VCaP (cell line): ENCODE measurements around the gene MICU1.
A peak's percentile ranks its signal among the peaks of the same experiment; 100 is the strongest.
"Not testable (repeated sequence)": the region's sequence is repeated elsewhere in the genome, so short reads cannot be mapped to it uniquely, and the experiment has no call there.

ENCODE experiments used
- H3K27ac ChIP-seq: fragments of 450-650 bp; 2 replicates; pipeline ENCODE4 v1.5.1; 2017
- TF ChIP-seq, protein P1 (sequence below): fragments of 450-650 bp; conservative IDR thresholded peaks from 2 replicates; pipeline ENCODE4 v1.5.1; 2017; ENCODE audit warnings: mild to moderate bottlenecking, moderate library complexity

The MICU1 gene

DNA sequence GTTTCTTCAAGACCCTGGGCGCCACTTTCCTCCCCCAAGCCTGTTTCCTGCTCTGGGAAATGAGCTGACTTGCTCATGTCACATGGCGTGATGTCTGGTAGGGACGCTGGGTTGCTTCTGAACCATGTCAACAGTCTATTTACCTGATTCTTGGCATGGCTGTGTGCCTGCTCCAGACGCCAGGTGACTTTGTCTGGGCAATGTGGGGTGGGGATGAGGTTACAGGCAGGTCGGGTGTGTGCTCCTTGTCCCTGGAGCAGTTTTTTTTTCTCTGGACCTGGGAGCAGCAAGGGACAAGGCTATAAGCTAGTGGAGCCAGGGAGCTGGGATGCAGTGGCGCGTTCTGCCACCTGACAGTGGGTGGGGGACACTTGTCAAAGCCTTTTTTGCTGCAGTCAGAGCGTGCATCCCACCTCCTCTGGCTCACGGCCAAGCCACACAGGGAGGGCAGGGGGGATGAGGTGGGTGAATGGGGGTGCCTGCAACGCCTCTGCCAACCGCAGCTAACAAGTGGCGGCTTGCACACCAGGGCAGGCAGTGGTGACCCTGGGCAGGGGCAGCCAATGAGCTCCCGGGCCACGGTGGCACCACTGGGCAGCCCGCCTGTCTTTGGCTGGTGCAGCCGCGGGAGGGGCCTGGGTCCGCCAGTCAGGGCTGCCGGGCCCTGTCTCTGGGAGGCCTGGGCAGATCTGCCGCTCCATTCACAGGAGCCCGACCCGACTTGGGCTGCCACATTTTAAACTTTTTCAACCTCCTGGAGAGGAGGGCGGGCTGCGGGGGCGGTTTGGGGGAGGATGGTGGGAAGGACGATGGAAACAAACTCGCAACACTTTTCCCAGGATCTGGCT lies 294.1 kb downstream of the MICU1 start:
- H3K27ac ChIP-seq: peak overlapping the region; percentile 96
- TF ChIP-seq, protein P1, sequence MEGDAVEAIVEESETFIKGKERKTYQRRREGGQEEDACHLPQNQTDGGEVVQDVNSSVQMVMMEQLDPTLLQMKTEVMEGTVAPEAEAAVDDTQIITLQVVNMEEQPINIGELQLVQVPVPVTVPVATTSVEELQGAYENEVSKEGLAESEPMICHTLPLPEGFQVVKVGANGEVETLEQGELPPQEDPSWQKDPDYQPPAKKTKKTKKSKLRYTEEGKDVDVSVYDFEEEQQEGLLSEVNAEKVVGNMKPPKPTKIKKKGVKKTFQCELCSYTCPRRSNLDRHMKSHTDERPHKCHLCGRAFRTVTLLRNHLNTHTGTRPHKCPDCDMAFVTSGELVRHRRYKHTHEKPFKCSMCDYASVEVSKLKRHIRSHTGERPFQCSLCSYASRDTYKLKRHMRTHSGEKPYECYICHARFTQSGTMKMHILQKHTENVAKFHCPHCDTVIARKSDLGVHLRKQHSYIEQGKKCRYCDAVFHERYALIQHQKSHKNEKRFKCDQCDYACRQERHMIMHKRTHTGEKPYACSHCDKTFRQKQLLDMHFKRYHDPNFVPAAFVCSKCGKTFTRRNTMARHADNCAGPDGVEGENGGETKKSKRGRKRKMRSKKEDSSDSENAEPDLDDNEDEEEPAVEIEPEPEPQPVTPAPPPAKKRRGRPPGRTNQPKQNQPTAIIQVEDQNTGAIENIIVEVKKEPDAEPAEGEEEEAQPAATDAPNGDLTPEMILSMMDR: peak; percentile 62

DNA sequence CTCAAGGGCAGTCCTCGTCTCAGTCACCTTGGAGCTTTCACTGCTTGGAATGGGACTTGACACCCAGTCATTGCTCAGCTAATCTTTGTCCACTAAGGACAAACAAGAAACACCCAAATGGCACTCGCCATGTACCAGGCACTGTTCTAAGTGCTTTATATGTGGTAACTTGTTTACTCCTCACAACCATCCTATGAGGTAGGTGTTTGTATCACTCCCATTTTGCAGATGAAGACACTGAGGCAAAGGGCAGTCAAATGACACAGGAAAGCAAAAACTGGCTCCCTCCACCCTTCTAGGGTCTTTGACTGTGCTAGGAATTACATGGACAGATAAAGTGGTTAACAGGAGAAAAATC lies 295.8 kb downstream of the MICU1 start:
- H3K27ac ChIP-seq: peak overlapping the region; percentile 96
- TF ChIP-seq, protein P1: no peak

DNA sequence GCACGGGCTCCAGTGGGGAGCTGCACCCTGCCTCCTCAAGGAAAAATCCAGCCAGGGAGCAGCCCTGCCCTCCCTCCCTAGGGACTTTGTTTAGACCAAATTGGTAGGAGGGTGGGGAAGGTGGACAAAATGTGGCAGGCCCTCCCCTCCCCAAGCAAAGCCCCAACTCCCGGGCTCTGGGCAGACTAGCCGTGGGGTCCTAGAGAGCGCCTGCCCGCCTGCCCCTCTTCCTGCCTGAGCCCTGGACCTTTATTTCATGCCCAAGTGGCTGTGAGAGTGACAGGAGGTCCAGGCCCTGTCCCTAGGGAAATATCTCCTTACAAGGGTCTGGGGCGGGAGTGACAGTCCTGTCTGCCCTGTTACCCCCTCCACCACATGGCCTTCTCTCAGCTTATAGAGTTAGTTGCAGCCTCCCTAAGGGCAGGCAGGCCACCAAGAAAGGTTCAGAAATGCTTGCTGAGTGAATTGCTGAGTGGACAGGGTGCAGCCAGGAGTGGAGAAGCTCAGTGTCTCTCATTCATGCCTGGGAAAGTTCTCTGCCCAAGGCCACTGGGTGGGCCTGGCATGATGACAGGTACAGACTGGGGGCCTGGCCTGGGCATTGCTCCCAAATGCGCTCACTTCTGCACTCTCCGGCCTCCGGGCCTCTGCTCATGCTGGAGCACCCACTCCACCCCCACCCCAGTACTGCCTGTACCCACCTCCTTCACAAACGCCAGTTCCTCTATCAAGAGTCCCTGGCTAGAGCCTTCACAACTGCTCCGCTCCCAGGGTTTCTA lies 296.4 kb downstream of the MICU1 start:
- TF ChIP-seq, protein P1: no peak
- peak overlapping the region; percentile 96 for H3K27ac ChIP-seq

DNA sequence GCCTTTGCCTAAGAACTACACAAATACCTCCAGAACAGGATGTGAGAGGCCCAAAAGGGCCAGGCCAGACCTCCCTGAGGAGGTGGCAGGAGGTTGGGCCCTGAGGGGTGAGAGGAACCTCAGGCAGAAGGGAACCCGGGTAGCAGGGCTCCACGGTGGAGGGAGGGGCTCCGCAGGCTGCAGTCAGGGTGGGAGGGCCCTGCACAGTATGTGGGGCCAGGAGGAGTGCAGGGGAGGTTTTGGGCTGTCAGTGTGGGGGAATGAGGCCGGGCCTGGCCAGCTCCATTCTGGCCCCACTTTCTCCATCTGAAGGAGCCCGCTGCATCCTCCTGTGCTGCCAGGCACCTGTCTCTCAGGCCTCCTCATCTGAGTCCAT lies 297.1 kb downstream of the MICU1 start:
- TF ChIP-seq, protein P1: no peak
- peak overlapping the region; percentile 96 for H3K27ac ChIP-seq

DNA sequence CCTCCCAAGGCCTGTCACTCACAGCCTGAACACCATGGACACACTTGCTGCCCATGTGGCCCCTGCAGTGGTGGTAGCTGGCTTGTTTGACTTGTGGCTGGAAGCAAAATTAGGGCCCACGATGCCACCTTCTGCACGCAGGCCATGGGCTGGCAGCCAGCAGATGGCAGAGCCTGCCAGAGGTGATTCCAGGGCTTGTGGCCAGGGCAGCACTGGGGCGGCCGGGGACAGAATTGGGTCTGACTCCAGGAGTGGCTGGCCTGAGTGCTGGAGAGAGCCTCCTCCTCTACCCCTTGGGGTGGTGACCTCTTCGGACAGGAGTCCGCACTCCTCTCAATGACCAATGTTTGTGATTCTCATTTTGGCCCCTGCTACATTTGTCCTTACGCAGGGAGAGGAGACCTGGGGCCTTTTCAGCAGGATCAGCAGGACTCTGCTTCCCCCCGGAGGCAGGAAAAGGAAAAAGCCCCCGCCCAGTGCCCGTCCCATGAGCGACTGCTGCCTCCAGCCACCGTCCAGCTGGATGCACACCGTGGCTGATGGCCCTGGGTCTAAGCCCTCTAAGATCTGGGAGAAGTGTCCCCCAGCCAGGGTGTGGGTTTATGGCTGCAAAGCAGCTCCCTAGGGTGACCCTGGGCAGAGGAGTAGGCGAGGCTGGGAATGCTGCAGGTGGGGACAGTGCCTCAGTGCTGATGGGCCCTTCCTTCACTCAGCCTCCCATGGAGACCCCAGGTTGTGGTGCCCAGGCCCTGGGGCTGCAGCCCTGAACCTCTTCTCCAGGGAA lies 297.6 kb downstream of the MICU1 start:
- peak overlapping the region; percentile 96 for H3K27ac ChIP-seq

DNA sequence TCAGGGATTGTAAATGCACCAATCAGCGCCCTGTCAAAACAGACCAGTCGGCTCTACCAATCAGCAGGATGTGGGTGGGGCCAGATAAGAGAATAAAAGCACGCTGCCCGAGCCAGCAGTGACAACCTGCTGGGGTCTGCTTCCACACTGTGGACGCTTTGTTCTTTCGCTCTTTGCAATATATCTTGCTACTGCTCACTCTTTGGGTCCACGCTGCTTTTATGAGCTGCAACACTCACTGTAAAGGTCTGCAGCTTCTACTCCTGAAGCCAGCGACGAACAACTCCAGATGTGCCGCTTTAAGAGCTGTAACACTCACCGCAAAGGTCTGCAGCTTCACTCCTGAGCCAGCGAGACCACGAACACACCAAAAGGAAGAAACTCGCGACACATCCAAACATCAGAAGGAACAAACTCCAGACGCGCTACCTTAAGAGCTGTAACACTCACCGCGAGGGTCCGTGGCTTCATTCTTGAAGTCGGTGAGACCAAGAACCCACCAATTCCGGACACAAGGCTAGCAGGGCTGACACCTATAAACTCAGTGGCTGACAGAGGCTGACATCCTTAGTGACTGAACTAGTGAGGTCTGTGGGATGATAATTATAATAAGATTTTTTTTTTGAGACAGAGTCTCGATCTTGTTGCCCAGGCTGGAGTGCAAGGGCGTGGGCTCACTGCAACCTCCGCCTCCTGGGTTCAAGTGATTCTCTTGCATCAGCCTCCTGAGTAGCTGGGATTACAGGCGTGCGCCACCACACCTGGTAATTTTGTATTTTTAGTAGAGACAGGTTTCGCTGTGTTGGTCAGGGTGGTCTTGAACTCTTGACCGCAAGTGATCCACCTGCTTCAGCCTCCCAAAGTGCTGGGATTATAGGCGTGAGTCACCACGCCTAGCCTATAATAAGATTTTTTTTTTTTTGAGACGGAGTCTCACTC lies 298.9 kb downstream of the MICU1 start:
- H3K27ac ChIP-seq: peak overlapping the region; percentile 96; the same call in 1 of the 2 replicates

More for the DNA sequence above, 297.6 kb downstream of the MICU1 start:
- TF ChIP-seq, protein P1: peak; percentile 79

DNA sequence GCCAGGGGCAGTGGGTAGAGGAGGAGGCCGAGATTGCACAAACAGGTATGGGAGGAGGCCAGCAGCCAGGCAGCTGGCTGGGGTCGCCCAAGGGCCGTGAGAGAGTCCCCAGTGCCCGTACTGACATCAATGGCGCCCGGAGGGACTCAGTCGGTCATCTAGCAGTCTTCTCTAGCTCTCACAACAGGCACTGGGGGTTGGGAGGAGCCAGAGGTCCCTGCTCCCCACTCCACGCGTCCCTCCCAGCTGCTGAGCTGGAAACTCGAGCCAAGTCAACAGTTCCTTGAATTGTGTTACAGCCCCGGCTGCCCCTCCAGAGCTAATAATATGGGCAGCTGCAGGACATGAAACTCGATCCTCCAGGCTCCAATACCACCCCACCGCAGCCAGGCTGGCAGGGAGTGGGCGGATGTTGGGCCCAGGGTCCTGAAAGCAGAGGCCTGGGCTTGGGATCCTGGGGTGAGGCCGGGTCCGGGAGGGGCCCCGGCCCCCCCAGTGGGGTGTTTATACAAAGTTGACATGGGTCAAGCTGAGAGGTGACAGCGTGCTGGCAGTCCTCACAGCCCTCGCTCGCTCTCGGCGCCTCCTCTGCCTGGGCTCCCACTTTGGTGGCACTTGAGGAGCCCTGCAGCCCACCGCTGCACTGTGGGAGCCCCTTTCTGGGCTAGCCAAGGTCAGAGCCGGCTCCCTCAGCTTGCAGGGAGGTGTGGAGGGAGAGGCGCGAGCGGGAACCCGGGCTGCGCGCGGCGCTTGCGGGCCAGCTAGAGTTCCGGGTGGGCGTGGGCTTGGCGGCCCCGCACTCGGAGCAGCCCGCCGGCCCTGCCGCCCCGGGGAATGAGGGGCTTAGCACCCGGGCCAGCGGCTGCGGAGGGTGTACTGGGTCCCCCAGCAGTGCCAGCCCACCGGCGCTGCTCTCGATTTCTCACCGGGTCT lies 300.4 kb downstream of the MICU1 start:
- not testable (repeated sequence) for H3K27ac ChIP-seq
